Stimulated activated CD8-positive, alpha-beta memory T cell treated with anti-CD3 and anti-CD28 coated beads, Interleukin-4, amount 100 ng/mL, for 24 hours (primary cell): Measurements from ENCODE around the gene CCDC50.

Experiments used
- DNase-seq: peaks from one replicate; pipeline ENCODE4 v3.0.0-alpha.2; 2020; ENCODE audit warnings: low read depth

Gene CCDC50

DNA sequence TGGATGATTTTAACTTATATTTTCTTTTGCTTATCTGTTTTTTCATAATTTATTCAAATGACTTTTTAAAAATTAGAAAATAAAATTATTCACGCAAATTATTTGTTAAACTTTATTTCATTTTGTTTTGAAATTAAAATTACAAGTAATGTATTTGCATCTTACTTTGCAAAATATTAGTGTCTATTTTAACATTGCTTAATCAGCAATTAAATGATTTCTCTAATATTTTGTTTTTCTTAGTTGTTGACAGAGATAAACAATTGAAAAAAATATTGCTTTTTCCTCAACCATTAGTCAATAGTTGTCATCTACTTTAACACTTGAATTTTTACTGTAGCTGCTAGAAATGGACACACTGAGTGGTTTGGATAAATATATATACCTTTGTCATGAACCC, 99.0 kb downstream of the CCDC50 start:
- DNase-seq: no peak

DNA sequence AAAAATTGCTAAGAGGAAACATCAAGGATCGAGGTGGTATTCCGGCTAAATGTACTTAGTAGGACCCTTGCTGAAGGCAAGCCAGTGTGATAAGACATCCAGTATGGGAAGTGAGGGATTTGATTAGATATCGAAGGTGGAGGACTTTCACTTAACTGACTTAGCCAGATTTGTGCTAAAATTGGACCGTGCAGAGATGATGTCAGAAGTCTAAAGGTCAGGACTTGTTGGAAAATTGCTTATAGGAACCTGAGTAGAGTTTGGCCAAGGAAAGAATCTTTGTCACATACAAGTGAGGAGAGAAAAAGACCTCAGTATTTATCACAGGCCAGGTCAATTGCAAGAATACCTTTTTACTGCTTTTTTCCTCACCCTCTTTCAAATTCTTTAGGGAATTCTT, 100.9 kb downstream of the CCDC50 start:
- DNase-seq: no peak

DNA sequence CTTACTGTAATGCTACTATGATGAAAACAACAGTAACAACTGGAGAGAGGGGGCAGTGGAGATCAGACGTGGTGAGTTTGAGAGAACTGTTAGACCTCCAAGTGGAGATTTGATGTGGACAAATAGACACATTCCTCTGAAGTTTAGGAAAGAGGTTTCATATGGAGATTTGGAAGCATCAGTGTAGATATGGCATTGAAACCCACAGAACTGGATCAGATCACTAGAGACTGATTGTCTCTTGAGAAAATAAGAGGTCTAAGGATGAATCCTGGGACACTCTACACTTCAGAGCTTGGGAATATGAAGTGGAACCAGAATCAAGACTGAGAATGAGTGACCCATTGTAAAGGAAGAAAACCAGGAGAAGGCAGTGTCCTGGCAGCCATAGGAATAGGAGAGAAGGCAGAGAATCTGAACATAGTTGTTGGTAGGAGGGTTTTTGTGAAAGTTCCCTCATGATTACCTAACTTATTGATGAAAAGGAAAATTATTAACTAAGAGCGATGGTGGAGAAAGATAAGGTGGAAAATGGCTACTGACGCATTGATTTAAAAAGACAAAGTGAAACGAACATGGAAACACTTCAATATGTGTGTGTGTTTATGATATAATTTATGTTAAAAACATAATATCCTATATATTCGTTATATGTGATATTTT, 102.1 kb downstream of the CCDC50 start:
- no peak for DNase-seq

DNA sequence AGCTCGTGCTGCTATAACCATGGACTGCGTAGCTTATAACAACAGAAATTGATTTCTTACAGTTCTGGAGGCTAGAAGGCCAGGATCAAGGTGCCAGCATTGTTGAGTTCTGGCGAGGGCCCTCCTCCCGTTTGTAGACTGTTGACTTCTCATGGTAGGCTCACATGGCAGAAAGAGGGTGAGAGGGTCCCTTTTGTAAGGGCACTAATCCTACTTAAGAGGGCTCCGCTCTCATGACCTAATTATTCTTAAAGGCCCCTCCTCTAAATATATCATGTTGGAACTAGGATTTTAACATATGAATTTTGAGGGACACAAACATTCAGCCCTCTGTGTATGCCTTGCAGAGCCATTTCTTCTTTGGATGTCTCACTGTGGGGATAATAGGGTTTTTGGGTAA, 103.0 kb downstream of the CCDC50 start:
- no peak for DNase-seq

DNA sequence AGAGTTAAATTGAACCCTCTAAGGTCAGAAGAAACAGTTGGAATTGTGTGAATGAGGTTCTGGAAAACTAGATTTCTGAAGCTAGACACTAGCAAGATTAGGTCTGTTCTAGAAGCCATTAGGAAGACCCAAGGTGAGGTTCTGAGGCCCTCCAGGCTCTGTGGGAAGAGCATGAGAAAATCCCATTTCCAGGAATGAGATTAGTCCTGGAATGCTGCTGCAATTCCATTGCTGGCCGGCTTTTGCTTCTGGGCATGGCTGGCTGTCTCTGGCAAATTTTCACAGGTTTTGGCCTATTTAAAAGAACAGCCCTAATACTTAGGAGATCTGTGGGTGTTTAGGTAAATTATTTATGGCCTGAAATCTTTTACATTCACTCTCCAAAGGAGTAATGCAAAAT, 104.8 kb downstream of the CCDC50 start:
- no peak for DNase-seq

DNA sequence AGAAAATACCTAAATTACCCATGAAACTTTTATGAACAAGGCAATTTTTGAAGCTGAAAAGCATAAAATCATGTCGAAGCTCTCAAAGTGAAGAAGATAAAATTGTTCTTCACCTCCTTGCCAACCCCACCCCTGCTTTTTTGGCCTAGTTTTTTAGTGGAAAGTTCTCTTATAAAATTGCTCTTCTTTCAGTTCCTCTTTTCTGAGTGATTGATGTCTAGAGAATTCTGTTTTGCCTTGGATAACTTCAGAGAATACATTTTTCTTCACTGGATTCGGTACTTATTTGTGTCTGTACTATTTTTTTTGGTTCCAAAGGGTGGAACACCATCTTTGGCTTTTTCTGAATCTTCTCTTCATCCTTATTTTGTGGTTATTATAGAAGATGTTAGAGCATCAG, 106.8 kb downstream of the CCDC50 start:
- DNase-seq: no peak

DNA sequence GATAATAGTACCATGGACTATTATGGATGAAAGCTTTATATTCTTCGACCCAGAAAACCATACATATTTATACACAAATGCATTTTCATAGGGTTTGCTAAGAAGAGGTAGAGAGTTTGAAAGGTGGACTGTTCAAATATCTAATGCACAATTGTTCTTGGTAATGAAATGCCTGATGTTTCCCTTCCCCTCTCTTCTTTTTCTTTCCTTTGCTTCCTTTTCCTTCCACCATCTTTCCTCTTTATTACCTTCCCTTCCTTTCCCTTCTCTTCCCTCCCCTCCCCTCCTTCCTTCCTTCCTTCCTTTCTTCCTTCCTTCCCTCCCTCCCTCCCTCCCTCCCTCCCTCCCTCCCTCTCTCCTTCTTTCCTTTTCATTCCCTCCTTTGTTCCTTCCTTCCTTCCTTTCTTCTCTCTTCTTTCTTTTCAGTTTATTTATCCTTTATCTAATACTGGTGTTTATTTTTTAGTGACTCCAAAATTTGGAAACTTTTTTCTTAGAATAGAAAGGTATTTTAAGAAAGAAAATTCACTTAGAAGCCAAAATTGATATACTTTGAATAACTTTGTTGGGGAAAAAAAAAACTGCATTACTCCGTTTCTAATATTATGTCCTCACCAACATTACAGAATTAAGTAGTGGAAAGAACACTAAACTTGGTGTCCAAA, 109.1 kb downstream of the CCDC50 start:
- DNase-seq: no peak

DNA sequence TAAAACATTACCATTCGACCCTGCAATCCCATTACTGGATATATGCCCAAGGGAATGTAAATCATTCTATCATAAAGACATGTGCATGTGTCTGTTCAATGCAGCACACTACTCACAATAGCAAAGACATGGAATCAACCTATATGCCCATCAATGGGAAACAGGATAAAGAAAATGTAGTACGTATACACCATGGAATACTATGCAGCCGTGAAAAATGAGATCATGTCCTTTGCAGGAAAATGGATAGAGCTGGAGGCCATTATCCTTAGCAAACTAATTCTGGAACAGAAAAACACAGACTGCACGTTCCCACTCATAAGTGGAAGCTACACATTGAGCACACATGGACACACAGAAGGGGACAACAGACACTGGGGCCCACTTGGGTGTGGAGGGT, 111.3 kb downstream of the CCDC50 start:
- no peak for DNase-seq

DNA sequence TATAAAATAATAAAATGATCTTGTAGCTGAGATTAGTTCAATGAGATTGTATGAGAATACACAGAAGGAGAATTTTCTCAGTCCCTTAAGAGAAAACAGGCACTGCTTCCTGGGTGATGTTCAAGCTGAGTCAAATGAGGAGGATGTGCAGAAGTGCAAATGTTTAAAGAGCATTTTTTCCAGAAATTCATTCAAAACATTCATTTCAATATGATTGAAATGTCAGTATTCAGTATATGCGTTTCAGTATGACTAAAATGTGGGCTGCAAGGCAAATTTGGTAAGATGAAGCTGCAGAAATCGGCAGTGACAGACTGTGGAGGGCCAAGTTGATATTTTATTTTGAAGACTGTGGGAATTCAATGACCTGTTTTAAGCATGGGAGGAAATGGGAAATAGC, 112.5 kb downstream of the CCDC50 start:
- DNase-seq: no peak

DNA sequence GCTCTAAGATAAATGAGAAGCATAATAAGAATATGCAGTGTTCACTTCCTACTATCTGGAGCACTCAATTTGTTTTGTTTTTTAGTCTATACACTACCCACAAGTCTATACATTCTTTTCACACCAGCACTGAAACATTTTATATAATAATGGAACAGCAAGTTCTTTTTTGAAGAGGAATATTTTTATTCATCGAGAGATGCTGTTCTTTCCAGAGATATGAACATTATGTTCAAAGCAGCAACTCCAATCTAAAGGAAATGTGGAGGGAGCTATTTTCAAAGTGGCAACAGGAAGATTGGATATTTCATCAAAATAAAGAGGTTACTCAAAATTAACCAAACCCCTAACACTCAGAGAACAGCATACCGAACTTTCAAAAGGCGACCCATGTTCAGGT, 115.4 kb downstream of the CCDC50 start:
- no peak for DNase-seq
